Motor neuron (in vitro differentiated cells): ENCODE measurements around the gene MIER3. TPM values are rescaled to one million over a fixed set of nuclear protein-coding genes. Genes with fewer than 3 reads are reported as not detected.

ENCODE experiments used
- ATAC-seq, 8 experiments: fragments of 200-7000 bp; cut with Tn5 transposase; replicated peaks in 6 of 8; 2 replicates each; pipeline ENCODE4 v1.8.0; 2021; ENCODE audit warnings: mild to moderate bottlenecking in 8 of 8, moderate library complexity in 8 of 8
- H3K27ac ChIP-seq, 2 donors: fragments of 250-450 bp; sonication (Bioruptor Pico); 2 replicates each; pipeline ENCODE4 v1.9.0; 2021; ENCODE audit warnings: antibody characterized with exemption in 2 of 2, mild to moderate bottlenecking in 2 of 2, moderate library complexity in 1 of 2
- H3K4me1 ChIP-seq, 2 donors: fragments of 250-450 bp; sonication (Bioruptor Pico); replicated peaks in 1 of 2; 2 replicates each; pipeline ENCODE4 v1.6.1; 2021; ENCODE audit warnings: antibody characterized with exemption in 2 of 2, mild to moderate bottlenecking in 2 of 2, moderate library complexity in 1 of 2
- H3K4me3 ChIP-seq, 5 donors: fragments of 250-450 bp; sonication (Bioruptor Pico); 2 replicates each; pipeline ENCODE4 v1.9.0; 2021; ENCODE audit warnings: antibody characterized with exemption in 5 of 5, mild to moderate bottlenecking in 5 of 5, moderate library complexity in 4 of 5
- WGBS, 10 experiments: fragments of 450-650 bp; shearing (Covaris generic); methylation state at CpG; one replicate each; pipeline ENCODE4 v1.0.0; 2022; 5-methylcytosine and 5-hydroxymethylcytosine counted together
- in situ Hi-C, 9 experiments: fragments of 400-800 bp; cut with MboI; loops; one replicate each; pipeline ENCODE4 v1.15.0; 2021; ENCODE audit warnings: low sequenced_read_pairs in 9 of 9, low pct_unique_long_range_greater_than_20kb in 2 of 9; ENCODE audit not compliant: unreplicated experiment in 9 of 9
- total RNA-seq, 8 experiments: library from RNA; unstranded; fragments of 300-600 nt; gene quantifications; 2 replicates each; pipeline versions ENCODE4 v1.2.3 to v1.2.4, GENCODE V29; 2022

Gene MIER3, protein sequence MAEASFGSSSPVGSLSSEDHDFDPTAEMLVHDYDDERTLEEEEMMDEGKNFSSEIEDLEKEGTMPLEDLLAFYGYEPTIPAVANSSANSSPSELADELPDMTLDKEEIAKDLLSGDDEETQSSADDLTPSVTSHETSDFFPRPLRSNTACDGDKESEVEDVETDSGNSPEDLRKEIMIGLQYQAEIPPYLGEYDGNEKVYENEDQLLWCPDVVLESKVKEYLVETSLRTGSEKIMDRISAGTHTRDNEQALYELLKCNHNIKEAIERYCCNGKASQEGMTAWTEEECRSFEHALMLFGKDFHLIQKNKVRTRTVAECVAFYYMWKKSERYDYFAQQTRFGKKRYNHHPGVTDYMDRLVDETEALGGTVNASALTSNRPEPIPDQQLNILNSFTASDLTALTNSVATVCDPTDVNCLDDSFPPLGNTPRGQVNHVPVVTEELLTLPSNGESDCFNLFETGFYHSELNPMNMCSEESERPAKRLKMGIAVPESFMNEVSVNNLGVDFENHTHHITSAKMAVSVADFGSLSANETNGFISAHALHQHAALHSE
- total RNA-seq: 10 to 100 TPM; 17.3 to 24.5 (median 22.0) TPM

DNA sequence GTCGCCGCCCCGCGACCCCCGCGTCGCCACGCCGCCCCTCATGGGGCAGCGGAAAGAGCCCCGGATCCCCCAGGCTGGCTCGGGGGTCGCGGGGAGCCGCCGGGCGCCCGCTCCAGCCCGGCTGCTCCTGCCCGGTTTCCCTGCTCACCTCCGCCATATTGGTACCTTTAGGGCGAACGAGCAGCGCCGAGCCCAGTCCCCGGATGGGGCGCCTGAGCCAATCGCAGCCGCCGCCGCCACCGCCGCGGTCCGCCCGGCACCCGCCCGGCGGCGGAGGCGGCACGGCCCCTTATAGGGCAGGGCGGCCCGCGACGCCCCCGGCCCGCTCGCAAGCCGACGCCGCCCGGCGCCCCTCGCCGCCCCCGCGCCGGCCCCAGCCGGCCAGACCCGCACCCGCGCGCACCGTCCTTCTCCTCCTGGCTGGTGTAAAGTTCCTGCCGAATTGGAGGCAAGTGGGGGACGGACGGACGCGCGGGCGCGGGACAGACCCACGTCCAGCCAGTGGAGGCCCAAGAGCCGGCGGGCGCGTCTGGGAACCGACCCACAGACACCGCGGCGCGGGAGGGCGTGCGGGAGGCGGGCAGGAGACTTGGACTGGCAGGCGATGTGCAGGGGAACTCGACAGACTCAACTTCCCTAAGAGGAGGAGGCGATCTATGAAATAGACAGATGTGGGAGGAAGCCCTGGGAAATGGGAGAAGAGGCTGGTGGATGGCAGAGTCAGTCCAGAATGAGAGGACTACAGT is at the start of gene MIER3:
Gene MIER3, minus strand, starts transcription at position 178 of the 746 bp plus-strand sequence. Its CDS starts 21 bp downstream, at position 157.
- WGBS, 10 experiments: 10% methylated on average over 2 of the region's 89 CpGs; no CpG with 5 or more reads in 9 of the 10 experiments
- ATAC-seq: peak; percentile 87 to 93 (median 91)
- Histone ChIP-seq H3K4me3 (peak within 1 kb of the TSS; percentile 79 to 97 (median 90)), H3K27ac (peak within 1 kb of the TSS; percentile 94 to 99), H3K4me1 (peaks cover 10 to 12% of the 10 kb centered on the region in 2 donors)
- in situ Hi-C loops: loop anchor here in 1 of 9 experiments (25.0 kb wide), 1 partner anchor 210 kb away; the partner anchor contains the start of gene GPBP1

DNA sequence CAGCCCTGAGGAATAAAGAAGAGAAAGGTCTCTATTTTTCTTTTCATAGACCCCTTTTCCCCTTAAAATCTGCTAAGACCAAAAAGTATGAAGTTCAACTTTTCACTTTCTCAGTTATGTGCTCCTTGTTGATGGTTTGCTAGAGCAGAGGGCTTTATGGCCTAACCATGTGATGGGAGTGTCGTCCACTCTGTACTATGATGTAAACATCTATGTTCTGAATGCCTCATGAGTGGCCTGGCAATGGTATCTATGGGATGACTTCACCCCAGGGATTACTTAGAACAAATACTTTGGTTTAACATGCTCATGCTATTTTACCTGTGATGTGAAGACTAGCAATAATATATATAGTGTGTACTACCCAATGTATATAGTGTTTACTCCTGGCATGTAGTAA is 43.7 kb upstream of the MIER3 start:
- in situ Hi-C loops: no loop called here
- no peaks in the 10 kb centered on the region for H3K4me1 ChIP-seq
- ATAC-seq: peak in 1 of 8 experiments; percentile 36
- 33 to 60% (median 56%) methylated on average over 1 of the region's 1 CpG; no CpG with 5 or more reads in 5 of the 10 experiments for WGBS, 10 experiments
- H3K27ac ChIP-seq: no peak overlapping the region
- H3K4me3 ChIP-seq: no peak overlapping the region

GRCh38 chr5:56993241-56993640 is 41.3 kb upstream of the MIER3 start:
- WGBS, 10 experiments: 0 to 100% (median 83%) methylated on average over 1 to 2 of the region's 2 CpGs; no CpG with 5 or more reads in 1 of the 10 experiments
- no peak for ATAC-seq
- Histone ChIP-seq H3K27ac (no peak overlapping the region), H3K4me3 (no peak overlapping the region), H3K4me1 (no peaks in the 10 kb centered on the region)
- in situ Hi-C loops: no loop called here

DNA sequence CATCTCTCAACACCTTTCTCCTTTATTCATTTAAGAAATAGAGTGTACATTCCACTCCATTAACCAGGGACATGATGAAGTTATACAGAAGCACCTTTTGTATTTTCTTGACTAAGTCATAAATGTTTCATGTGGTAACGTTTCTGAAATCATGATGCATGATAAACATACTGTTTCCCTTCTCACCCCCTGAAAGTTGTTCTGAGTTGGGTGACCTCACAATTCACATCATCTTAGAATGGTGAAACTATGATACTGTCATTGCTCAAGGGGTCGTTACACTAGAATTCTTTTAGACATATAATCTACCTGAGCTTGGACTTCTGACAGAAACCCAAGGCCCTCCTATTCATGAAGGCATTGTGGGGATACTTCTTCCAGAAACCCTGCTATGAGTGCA is 37.8 kb upstream of the MIER3 start:
- H3K4me1 ChIP-seq: no peaks in the 10 kb centered on the region
- no peak overlapping the region for H3K4me3 ChIP-seq
- in situ Hi-C loops: no loop called here
- ATAC-seq: no peak
- WGBS, 10 experiments: 13 to 85% (median 60%) methylated on average over 1 to 2 of the region's 2 CpGs; no CpG with 5 or more reads in 1 of the 10 experiments
- no peak overlapping the region for H3K27ac ChIP-seq

DNA sequence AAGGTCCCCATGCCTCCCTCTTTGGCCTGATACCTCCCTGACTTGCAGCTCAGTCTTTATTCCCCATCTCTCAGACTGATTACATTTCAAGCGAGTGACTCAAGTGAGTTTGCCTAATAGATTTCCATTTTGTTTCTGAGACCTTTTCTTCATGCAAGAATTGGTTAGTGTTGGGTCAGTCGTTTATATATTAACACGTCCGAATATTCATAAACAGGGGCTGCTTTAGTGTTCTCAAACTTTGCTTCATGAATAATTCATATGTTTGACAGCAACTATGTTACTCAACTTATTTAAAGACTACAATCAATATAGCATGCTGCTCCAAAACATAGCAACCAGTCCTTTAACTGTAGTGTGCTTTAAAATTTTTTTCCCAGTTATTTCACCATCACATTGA is 36.6 kb upstream of the MIER3 start:
- H3K4me1 ChIP-seq: no peaks in the 10 kb centered on the region
- in situ Hi-C loops: no loop called here
- H3K27ac ChIP-seq: no peak overlapping the region
- WGBS, 10 experiments: 12 to 90% (median 51%) methylated on average over 2 to 4 of the region's 4 CpGs; no CpG with 5 or more reads in 2 of the 10 experiments
- ATAC-seq: peak in 3 of 8 experiments; percentile 76 to 83 (median 80)
- H3K4me3 ChIP-seq: no peak overlapping the region

- Histone ChIP-seq H3K4me3 (no peak overlapping the region), H3K27ac (no peak overlapping the region), H3K4me1 (no peaks in the 10 kb centered on the region)
- no peak for ATAC-seq
- in situ Hi-C loops: no loop called here
- 63 to 100% (median 93%) methylated on average over 1 to 4 of the region's 4 CpGs; no CpG with 5 or more reads in 1 of the 10 experiments for WGBS, 10 experiments
Measured at GRCh38 chr5:56987171-56987570, 35.2 kb upstream of the MIER3 start.

GRCh38 chr5:56986626-56986947 is 34.7 kb upstream of the MIER3 start:
- WGBS, 10 experiments: 33 to 100% (median 100%) methylated on average over 1 of the region's 1 CpG; no CpG with 5 or more reads in 3 of the 10 experiments
- no peak overlapping the region for H3K27ac ChIP-seq
- peak in 2 of 8 experiments; percentile 20 to 45 for ATAC-seq

GRCh38 chr5:56985936-56986625 is 34.2 kb upstream of the MIER3 start:
- peaks cover 0 to 10% of the 10 kb centered on the region in 2 donors for H3K4me1 ChIP-seq
- 0 to 100% (median 58%) methylated on average over 1 to 3 of the region's 3 CpGs; no CpG with 5 or more reads in 2 of the 10 experiments for WGBS, 10 experiments
- ATAC-seq: no peak
- no peak overlapping the region for H3K27ac ChIP-seq
- no peak overlapping the region for H3K4me3 ChIP-seq
- in situ Hi-C loops: no loop called here

More at GRCh38 chr5:56986626-56986947, 34.7 kb upstream of the MIER3 start:
- Histone ChIP-seq H3K4me1 (peaks cover 0 to 4% of the 10 kb centered on the region in 2 donors), H3K4me3 (no peak overlapping the region)
- in situ Hi-C loops: no loop called here

DNA sequence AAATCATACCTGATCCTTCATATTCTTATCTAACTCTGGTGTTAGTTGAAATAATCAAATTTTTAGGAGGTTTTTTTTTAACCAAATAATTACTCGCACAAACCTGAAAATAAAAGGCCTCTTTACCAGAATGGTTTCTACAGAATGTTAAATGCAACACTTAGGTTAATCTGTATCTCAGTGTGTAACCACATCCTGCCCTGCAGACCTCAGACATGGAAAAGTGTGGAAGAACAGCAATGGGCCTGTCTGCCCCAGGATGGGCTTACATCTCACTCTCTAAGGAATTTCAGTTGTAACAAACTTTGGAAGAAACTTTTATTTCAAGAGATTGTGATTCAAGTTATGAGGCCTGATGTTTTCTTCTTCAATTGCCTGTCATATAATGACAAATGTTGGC is 32.5 kb upstream of the MIER3 start:
- WGBS, 10 experiments: 75 to 100% (median 100%) methylated on average over 1 of the region's 1 CpG
- in situ Hi-C loops: no loop called here
- no peak overlapping the region for H3K4me3 ChIP-seq
- no peak for ATAC-seq
- no peak overlapping the region for H3K27ac ChIP-seq
- peaks cover 0 to 12% of the 10 kb centered on the region in 2 donors for H3K4me1 ChIP-seq

DNA sequence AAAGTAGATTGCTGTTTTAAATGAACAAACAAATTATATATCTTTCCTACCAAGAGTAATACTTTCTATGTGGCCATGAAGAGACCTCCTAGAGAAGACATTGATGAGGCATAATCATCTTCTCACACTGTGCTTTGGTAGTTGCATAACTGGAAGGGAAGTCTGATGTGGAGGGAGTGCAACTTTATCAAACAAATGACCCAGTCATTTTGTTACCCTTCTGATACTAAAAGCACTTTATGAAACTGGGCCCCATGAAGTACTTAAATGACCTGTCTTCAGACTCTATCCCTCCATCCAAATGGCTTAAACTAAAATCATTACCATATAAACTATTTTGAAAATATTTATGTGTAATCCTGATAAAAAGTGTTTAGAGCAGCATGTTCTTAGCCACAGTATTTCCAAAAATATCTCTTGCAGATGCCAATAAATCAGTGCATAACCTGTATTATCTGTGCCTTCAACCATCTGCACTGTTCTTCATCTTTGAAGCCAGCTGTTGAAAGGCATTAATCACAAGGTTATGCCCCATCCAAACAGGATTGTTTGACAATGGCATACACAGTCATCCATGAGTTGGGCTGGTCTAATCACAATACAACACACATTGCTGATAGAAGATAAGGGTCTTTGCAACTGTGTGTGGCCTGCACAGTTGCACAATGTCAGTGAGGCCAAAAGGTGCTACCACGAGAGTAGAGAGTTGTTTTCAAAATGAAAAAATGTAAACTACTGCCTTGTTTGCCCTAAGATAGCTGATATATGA is 31.9 kb upstream of the MIER3 start:
- in situ Hi-C loops: no loop called here
- H3K27ac ChIP-seq: no peak overlapping the region
- 0 to 83% (median 43%) methylated on average over 1 of the region's 1 CpG; no CpG with 5 or more reads in 3 of the 10 experiments for WGBS, 10 experiments
- ATAC-seq: no peak
- H3K4me3 ChIP-seq: no peak overlapping the region
- H3K4me1 ChIP-seq: peaks cover 0 to 12% of the 10 kb centered on the region in 2 donors

- Histone ChIP-seq H3K4me1 (peaks cover 0 to 12% of the 10 kb centered on the region in 2 donors), H3K4me3 (no peak overlapping the region), H3K27ac (no peak overlapping the region)
- in situ Hi-C loops: no loop called here
- peak in 4 of 8 experiments; percentile 16 to 83 (median 42) for ATAC-seq
- WGBS, 10 experiments: 8 to 93% (median 53%) methylated on average over 1 to 4 of the region's 4 CpGs; no CpG with 5 or more reads in 1 of the 10 experiments
Measured at GRCh38 chr5:56981548-56982315, 29.8 kb upstream of the MIER3 start.
